Common myeloid progenitor, CD34-positive (primary cell): Measurements from ENCODE around the gene FUT7.

ENCODE experiments used
- CTCF ChIA-PET: fragments of 350-600 bp; sonication (Branson Sonifier 250); formaldehyde crosslinking; loops from one replicate; lab custom pipeline; 2021; ENCODE audit warnings: antibody characterized with exemption; lab: Charles Lee
- POLR2A ChIA-PET: fragments of 350-600 bp; sonication (Branson Sonifier 250); formaldehyde crosslinking; loops from one replicate; lab custom pipeline; 2021; ENCODE audit warnings: antibody characterized with exemption; lab: Charles Lee
- DNase-seq, 3 donors: peaks; one replicate each; pipeline versions ENCODE4 v3.0.0 to v3.0.0-alpha.2; 2013
- H3K27ac ChIP-seq, 2 experiments: 1 replicate in 1 of 2; 2 replicates in 1 of 2; pipeline ENCODE4 v1.7.0; 2013; ENCODE audit warnings: inconsistent platforms in 2 of 2, low read length in 2 of 2, mild to moderate bottlenecking in 2 of 2, low read depth in 1 of 2, moderate library complexity in 1 of 2; ENCODE audit not compliant: severe bottlenecking in 2 of 2, insufficient read depth in 1 of 2, poor library complexity in 1 of 2
- H3K27me3 ChIP-seq, 5 experiments: replicated peaks in 2 of 5; 1 replicate in 3 of 5; 2 replicates in 2 of 5; pipeline versions ENCODE4 v1.6.1 to v1.7.0; 2013; ENCODE audit warnings: low read length in 4 of 5, mild to moderate bottlenecking in 2 of 5, moderate library complexity in 2 of 5, inconsistent platforms in 1 of 5; ENCODE audit not compliant: insufficient read depth in 5 of 5, control insufficient read depth in 4 of 5
- H3K36me3 ChIP-seq, 4 experiments: 1 replicate in 2 of 4; 2 replicates in 2 of 4; pipeline versions ENCODE4 v1.6.1 to v1.7.0; 2013; ENCODE audit warnings: low read length in 3 of 4, control low read depth in 1 of 4, mild to moderate bottlenecking in 1 of 4; ENCODE audit not compliant: control insufficient read depth in 4 of 4, insufficient read depth in 4 of 4
- H3K4me1 ChIP-seq, 4 experiments: 1 replicate in 3 of 4; 2 replicates in 1 of 4; pipeline versions ENCODE4 v1.6.1 to v1.7.1; 2013; ENCODE audit warnings: low read length in 3 of 4, mild to moderate bottlenecking in 3 of 4, control low read depth in 1 of 4, inconsistent platforms in 1 of 4, moderate library complexity in 1 of 4; ENCODE audit not compliant: control insufficient read depth in 4 of 4, insufficient read depth in 4 of 4; ENCODE audit errors: control extremely low read depth in 1 of 4
- H3K4me3 ChIP-seq, 7 experiments: 1 replicate in 4 of 7; 2 replicates in 3 of 7; pipeline versions ENCODE4 v1.5.1 to v1.7.0; 2013; ENCODE audit warnings: mild to moderate bottlenecking in 7 of 7, low read length in 6 of 7, moderate library complexity in 6 of 7, inconsistent platforms in 2 of 7, low read depth in 2 of 7, control low read depth in 1 of 7; ENCODE audit not compliant: insufficient read depth in 4 of 7, control insufficient read depth in 1 of 7; ENCODE audit errors: extremely low read depth in 1 of 7
- H3K9me3 ChIP-seq, 5 experiments: 1 replicate in 4 of 5; 2 replicates in 1 of 5; pipeline versions ENCODE4 v1.6.1 to v1.7.1; 2013; ENCODE audit warnings: low read length in 4 of 5, mild to moderate bottlenecking in 2 of 5, inconsistent platforms in 1 of 5, low read depth in 1 of 5, moderate library complexity in 1 of 5; ENCODE audit not compliant: control insufficient read depth in 4 of 5, insufficient read depth in 2 of 5; ENCODE audit errors: control extremely low read depth in 1 of 5
- WGBS: methylation state at CpG from one replicate; pipeline ENCODE4 v1.1.5; 2013; ENCODE audit not compliant: insufficient coverage; 5-methylcytosine and 5-hydroxymethylcytosine counted together

Gene FUT7

DNA sequence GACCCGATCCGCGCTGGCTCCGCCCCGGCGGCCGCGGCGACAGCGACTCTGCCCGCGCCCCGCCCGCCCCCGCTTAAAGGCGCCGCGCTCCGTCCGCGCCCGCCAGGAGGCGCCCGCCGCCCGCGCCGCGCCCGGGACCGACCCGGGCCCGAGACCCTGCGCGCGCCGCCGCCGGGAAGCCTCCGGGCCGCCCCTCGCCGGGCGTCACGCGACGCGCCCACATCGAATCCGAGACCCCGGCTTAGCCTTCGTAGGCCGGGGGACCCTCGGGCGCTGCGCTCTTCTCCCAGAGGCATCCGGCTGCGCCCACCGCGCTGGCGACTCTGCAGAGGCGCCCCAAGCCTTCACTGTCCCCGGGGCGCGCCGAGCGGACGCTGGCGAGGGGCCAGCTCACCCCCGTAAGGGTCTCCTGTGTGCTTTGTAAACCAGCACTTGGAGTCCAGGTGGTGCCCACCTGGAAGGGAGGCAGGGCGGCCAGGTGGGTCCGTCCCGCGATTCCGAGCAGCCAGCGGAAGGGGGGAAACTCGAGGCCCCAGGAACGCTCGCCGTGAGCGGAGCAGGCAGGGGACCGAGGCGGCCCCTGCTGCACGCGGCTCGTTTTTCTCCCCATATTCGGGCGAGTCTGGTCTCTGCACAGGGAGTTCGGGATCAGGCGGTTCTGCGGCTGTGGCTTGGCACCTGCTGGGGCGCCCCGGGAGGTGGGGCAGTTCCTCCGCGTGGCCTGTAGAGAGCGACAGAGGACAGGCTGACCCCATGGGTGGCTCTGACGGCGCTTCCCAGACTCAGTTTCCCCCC lies 3.4 kb downstream of the FUT7 start:
- Histone ChIP-seq H3K9me3 (no peaks in the 10 kb centered on the region), H3K4me3 (peak overlapping the region; percentile 51 to 83 (median 73)), H3K4me1 (peaks cover 0 to 78% (median 73%) of the 10 kb centered on the region in 4 experiments), H3K36me3 (peaks cover 0 to 15% (median 2%) of the 10 kb centered on the region in 4 experiments), H3K27me3 (no peaks in the 10 kb centered on the region), H3K27ac (peak overlapping the region; percentile 54 to 87)
- DNase-seq, result peak; percentile 53 to 72 (median 67)
- ChIA-PET POLR2A (interaction anchor here (0.6 to 1.4 kb wide), 2 partner anchors 53 to 410 kb away, joined by 4 to 7 read pairs; no protein-coding TSS in a partner anchor), CTCF (interaction anchor here (0.7 to 11.1 kb wide), 30 partner anchors 9 to 240 kb away, joined by 3 to 109 read pairs (median 4); partner anchors contain the start of genes CLIC3, MAN1B1, NPDC1 and PAXX)
- WGBS, result 0% methylated on average over 51 of the region's 98 CpGs

GRCh38 chr9:137027369-137028262 lies 4.3 kb downstream of the FUT7 start, which contains the start of gene ABCA2:
ABCA2 (minus strand) TSS chr9:137028237; CDS start chr9:137028140, 97 bp downstream.
- 6% methylated on average over 81 of the region's 95 CpGs for WGBS
- Histone ChIP-seq H3K36me3 (peaks cover 0 to 15% (median 3%) of the 10 kb centered on the region in 4 experiments), H3K4me1 (peaks cover 0 to 71% (median 66%) of the 10 kb centered on the region in 4 experiments), H3K4me3 (peak within 1 kb of the TSS; percentile 51 to 83 (median 73)), H3K27me3 (no peaks in the 10 kb centered on the region), H3K9me3 (no peaks in the 10 kb centered on the region), H3K27ac (peak within 1 kb of the TSS; percentile 54 to 87)
- no peak for DNase-seq
- ChIA-PET POLR2A (no interaction called here), CTCF (interaction anchor here (0.6 to 11.1 kb wide), 14 partner anchors 10 to 84 kb away, joined by 3 to 109 read pairs (median 4); partner anchors contain the start of genes CLIC3, NPDC1, PAXX and SAPCD2)

DNA sequence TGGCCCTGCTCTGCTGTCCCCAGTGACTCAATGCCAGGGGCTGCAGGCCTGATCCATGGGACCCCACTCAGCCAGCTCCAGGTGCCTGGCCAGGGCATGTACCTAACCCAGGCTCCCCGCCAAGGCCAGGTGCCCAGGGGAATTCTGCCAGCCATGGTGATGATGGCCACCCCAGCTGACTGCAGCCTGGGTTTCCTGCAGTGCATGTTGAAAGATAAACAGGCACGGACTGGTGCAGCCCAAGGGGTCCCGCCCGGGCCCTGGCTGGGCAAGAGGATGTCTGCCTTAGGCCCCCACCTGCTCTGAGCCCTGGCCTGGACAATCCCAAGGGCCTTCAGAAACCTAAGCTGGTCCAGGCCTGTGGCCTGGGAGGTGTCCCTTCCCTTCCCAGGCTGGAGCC lies 5.1 kb downstream of the FUT7 start:
- H3K27ac ChIP-seq, result no peak overlapping the region
- H3K27me3 ChIP-seq, result no peaks in the 10 kb centered on the region
- peaks cover 0 to 20% (median 6%) of the 10 kb centered on the region in 4 experiments for H3K36me3 ChIP-seq
- WGBS, result 68% methylated on average over 4 of the region's 4 CpGs
- H3K4me3 ChIP-seq, result peak overlapping the region in 5 of 7 experiments; percentile 54 to 80 (median 75)
- ChIA-PET POLR2A (no interaction called here), CTCF (interaction anchor here (0.6 to 11.1 kb wide), 9 partner anchors 11 to 248 kb away, joined by 3 to 109 read pairs (median 4); partner anchors contain the start of genes NPDC1, PAXX and SAPCD2)
- no peaks in the 10 kb centered on the region for H3K9me3 ChIP-seq
- no peak for DNase-seq
- peaks cover 0 to 63% (median 58%) of the 10 kb centered on the region in 4 experiments for H3K4me1 ChIP-seq

DNA sequence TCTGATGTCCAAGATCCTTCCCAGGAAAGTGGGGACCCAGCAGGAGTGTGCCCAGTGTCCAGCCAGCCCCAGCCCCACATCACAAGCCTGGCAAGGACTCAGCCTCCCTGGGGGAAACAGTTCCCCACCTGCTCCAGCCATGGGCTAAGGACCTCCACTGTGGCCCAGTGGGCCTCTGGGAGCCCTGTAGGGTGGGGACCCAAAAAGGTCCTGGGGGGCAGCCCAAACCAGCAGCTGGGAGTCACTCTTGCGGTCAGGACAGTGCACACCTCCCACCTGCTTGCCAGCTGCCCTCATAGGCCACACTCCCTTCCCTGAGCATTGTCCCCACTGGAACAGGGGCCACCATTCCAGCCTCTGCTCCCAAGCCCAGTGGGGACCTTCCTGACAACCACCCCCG lies 5.5 kb downstream of the FUT7 start:
- Histone ChIP-seq H3K27me3 (no peaks in the 10 kb centered on the region), H3K4me1 (peaks cover 0 to 59% (median 53%) of the 10 kb centered on the region in 4 experiments), H3K4me3 (peak overlapping the region in 3 of 7 experiments; percentile 71 to 77 (median 75)), H3K36me3 (peaks cover 0 to 20% (median 7%) of the 10 kb centered on the region in 4 experiments), H3K9me3 (no peaks in the 10 kb centered on the region), H3K27ac (no peak overlapping the region)
- WGBS, result 100% methylated on average over 1 of the region's 2 CpGs
- POLR2A ChIA-PET, result no interaction called here
- CTCF ChIA-PET, result interaction anchor here (0.6 to 11.1 kb wide), 10 partner anchors 11 to 248 kb away, joined by 3 to 109 read pairs (median 4); partner anchors contain the start of genes NPDC1 and PAXX
- DNase-seq, result no peak

GRCh38 chr9:137025517-137025966 lies 6.3 kb downstream of the FUT7 start:
- Histone ChIP-seq H3K36me3 (peaks cover 0 to 27% (median 13%) of the 10 kb centered on the region in 4 experiments), H3K4me1 (peaks cover 0 to 50% (median 45%) of the 10 kb centered on the region in 4 experiments), H3K4me3 (no peak overlapping the region), H3K9me3 (no peaks in the 10 kb centered on the region), H3K27ac (no peak overlapping the region), H3K27me3 (no peaks in the 10 kb centered on the region)
- POLR2A ChIA-PET, result no interaction called here
- 94% methylated on average over 18 of the region's 21 CpGs for WGBS
- no peak for DNase-seq
- CTCF ChIA-PET, result interaction anchor here (0.7 to 11.1 kb wide), 10 partner anchors 12 to 210 kb away, joined by 3 to 109 read pairs (median 4); partner anchors contain the start of genes CLIC3 and PAXX

DNA sequence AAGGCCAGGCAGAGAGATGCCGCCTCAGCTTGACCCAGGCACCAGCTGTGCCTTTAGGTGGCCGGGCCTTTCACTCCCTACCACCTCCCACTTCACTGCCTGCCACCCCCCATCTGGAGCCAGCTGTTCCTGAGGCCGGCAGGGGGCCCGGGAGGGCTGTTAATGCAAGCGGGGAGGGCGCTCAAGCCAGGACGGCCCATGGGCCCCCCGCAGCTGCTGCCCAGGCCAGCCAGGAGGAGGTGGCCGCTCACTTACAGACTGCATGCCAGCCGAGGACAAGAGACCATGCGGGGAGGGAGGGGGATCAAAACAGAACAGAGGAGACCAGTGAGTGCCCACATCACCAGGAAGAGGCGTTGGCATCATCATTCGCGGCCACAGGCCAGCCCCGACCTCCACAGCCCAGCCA lies 8.3 kb downstream of the FUT7 start:
- Histone ChIP-seq H3K27me3 (no peaks in the 10 kb centered on the region), H3K4me3 (no peak overlapping the region), H3K36me3 (peaks cover 0 to 41% (median 26%) of the 10 kb centered on the region in 4 experiments), H3K9me3 (no peaks in the 10 kb centered on the region), H3K4me1 (peaks cover 0 to 31% (median 27%) of the 10 kb centered on the region in 4 experiments), H3K27ac (no peak overlapping the region)
- CTCF ChIA-PET, result interaction anchor here (11.1 kb wide), 1 partner anchor 14 kb away, joined by 109 read pairs; no protein-coding TSS in a partner anchor
- 94% methylated on average over 13 of the region's 15 CpGs for WGBS
- POLR2A ChIA-PET, result no interaction called here
- no peak for DNase-seq
